HL-60 (cell line): Measurements from ENCODE around the gene RAMP2.

Experiments used
- DNase-seq, 2 experiments: peaks; one replicate each; pipeline ENCODE4 v3.0.0-alpha.2; 2010 to 2020; ENCODE audit warnings: low read depth in 1 of 2, low spot score in 1 of 2
- H3K27ac ChIP-seq: fragments of 250-450 bp; sonication (Bioruptor Pico); replicated peaks from 2 replicates; pipeline ENCODE4 v1.5.1; 2020; ENCODE audit warnings: mild to moderate bottlenecking, moderate library complexity
- H3K27me3 ChIP-seq: fragments of 250-450 bp; sonication (Bioruptor Pico); 2 replicates; pipeline ENCODE4 v1.5.1; 2021; ENCODE audit warnings: mild to moderate bottlenecking, moderate library complexity; ENCODE audit not compliant: insufficient read depth, poor library complexity, severe bottlenecking
- H3K4me3 ChIP-seq: replicated peaks from 2 replicates; pipeline ENCODE4 v1.5.1; 2011; ENCODE audit warnings: mild to moderate bottlenecking, control low read depth, low read length; ENCODE audit not compliant: insufficient read depth
- GABPA ChIP-seq: IDR thresholded peaks from 2 replicates; pipeline ENCODE4 v1.6.1; 2012; ENCODE audit warnings: low read depth
- POLR2AphosphoS5 ChIP-seq: IDR thresholded peaks from 2 replicates; pipeline ENCODE4 v1.6.1; 2012; ENCODE audit warnings: low read depth
- SPI1 ChIP-seq: IDR thresholded peaks from 2 replicates; pipeline ENCODE4 v1.6.1; 2012; ENCODE audit warnings: low read depth, mild to moderate bottlenecking, borderline replicate concordance
- TF ChIP-seq, protein P1 (sequence below): IDR thresholded peaks from 2 replicates; pipeline ENCODE4 v1.6.1; 2012; ENCODE audit warnings: low read depth; ENCODE audit not compliant: insufficient replicate concordance
- TF ChIP-seq, protein P2 (sequence below): IDR thresholded peaks from one replicate; pipeline ENCODE4 v1.5.1; 2011; ENCODE audit warnings: low read length, control low read depth, inconsistent platforms; ENCODE audit not compliant: insufficient read depth

The RAMP2 gene

GRCh38 chr17:42787266-42787665, 26.2 kb downstream of the RAMP2 start:
- Histone ChIP-seq H3K4me3 (no peak overlapping the region), H3K27ac (no peak overlapping the region), H3K27me3 (peaks cover 39% of the 10 kb centered on the region)
- DNase-seq = no peak
- TF ChIP-seq SPI1 (no peak), GABPA (no peak)
- TF ChIP-seq, protein P1, sequence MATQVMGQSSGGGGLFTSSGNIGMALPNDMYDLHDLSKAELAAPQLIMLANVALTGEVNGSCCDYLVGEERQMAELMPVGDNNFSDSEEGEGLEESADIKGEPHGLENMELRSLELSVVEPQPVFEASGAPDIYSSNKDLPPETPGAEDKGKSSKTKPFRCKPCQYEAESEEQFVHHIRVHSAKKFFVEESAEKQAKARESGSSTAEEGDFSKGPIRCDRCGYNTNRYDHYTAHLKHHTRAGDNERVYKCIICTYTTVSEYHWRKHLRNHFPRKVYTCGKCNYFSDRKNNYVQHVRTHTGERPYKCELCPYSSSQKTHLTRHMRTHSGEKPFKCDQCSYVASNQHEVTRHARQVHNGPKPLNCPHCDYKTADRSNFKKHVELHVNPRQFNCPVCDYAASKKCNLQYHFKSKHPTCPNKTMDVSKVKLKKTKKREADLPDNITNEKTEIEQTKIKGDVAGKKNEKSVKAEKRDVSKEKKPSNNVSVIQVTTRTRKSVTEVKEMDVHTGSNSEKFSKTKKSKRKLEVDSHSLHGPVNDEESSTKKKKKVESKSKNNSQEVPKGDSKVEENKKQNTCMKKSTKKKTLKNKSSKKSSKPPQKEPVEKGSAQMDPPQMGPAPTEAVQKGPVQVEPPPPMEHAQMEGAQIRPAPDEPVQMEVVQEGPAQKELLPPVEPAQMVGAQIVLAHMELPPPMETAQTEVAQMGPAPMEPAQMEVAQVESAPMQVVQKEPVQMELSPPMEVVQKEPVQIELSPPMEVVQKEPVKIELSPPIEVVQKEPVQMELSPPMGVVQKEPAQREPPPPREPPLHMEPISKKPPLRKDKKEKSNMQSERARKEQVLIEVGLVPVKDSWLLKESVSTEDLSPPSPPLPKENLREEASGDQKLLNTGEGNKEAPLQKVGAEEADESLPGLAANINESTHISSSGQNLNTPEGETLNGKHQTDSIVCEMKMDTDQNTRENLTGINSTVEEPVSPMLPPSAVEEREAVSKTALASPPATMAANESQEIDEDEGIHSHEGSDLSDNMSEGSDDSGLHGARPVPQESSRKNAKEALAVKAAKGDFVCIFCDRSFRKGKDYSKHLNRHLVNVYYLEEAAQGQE = no peak

DNA sequence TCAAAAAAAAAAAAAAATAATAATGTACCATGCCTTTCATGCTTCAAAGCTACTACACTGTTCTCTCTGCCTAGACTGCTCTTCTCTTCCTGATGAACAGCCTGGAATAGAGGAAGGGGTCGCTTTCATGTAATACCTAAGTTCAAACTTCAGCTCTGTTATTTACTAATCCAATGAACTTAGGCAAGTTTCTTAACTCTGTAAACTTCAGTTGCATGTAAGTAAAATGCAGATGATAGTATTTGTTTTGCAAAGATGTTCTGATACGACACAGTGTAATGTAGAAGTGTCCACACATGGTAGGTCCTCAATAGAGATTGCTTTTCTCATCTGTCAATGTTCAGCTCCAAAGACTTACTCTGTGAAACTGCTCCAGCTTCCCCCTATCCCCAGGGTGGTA, 30.9 kb downstream of the RAMP2 start:
- H3K27ac ChIP-seq = no peak overlapping the region
- H3K4me3 ChIP-seq = no peak overlapping the region
- TF ChIP-seq POLR2AphosphoS5 = no peak
- TF ChIP-seq GABPA = no peak
- TF ChIP-seq, protein P1 = no peak
- TF ChIP-seq, protein P2, sequence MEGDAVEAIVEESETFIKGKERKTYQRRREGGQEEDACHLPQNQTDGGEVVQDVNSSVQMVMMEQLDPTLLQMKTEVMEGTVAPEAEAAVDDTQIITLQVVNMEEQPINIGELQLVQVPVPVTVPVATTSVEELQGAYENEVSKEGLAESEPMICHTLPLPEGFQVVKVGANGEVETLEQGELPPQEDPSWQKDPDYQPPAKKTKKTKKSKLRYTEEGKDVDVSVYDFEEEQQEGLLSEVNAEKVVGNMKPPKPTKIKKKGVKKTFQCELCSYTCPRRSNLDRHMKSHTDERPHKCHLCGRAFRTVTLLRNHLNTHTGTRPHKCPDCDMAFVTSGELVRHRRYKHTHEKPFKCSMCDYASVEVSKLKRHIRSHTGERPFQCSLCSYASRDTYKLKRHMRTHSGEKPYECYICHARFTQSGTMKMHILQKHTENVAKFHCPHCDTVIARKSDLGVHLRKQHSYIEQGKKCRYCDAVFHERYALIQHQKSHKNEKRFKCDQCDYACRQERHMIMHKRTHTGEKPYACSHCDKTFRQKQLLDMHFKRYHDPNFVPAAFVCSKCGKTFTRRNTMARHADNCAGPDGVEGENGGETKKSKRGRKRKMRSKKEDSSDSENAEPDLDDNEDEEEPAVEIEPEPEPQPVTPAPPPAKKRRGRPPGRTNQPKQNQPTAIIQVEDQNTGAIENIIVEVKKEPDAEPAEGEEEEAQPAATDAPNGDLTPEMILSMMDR = no peak
- no peak for TF ChIP-seq SPI1
- H3K27me3 ChIP-seq = no peaks in the 10 kb centered on the region
- DNase-seq = no peak

DNA sequence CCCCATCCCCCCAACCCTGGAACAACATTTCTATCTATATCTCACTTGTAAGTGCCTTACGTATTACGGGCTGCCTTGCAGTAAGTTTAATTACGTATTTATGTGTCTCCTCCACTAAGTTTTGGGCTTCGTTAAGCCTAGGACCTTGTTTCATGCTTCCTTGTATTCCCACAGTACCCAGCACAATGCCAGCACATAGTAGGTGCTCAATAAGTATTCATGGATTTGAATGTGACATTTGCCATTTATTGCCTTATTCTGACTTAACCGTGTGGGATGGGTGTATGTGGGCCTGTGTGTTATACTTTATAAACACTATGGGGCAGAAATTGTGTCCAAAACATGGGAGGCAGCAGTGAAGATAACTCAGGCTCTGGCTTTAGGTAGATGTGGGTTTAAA, 31.5 kb downstream of the RAMP2 start:
- TF ChIP-seq POLR2AphosphoS5 = no peak
- TF ChIP-seq, protein P1 = no peak
- TF ChIP-seq GABPA = no peak
- no peak for TF ChIP-seq SPI1
- TF ChIP-seq, protein P2 = no peak
- Histone ChIP-seq H3K4me3 (no peak overlapping the region), H3K27me3 (no peaks in the 10 kb centered on the region), H3K27ac (no peak overlapping the region)
- no peak for DNase-seq

- no peak overlapping the region for H3K27ac ChIP-seq
- TF ChIP-seq, protein P1 = no peak
- 0 out of 2 replicates have a peak, but pooled peaks have one; percentile 5 for TF ChIP-seq POLR2AphosphoS5
- DNase-seq = peak in 1 of 2 experiments; percentile 8
Observed at GRCh38 chr17:42795061-42795460, 34.0 kb downstream of the RAMP2 start.

More at GRCh38 chr17:42795061-42795460, 34.0 kb downstream of the RAMP2 start:
- H3K4me3 ChIP-seq = no peak overlapping the region
- H3K27me3 ChIP-seq = no peaks in the 10 kb centered on the region
